Measurements from ENCODE around the gene BIRC5.
"Not testable (repeated sequence)": the region's sequence is repeated elsewhere in the genome, so short reads cannot be mapped to it uniquely, and the experiment has no call there.

Gene BIRC5

GRCh38 chr17:78248051-78248914 lies 34.2 kb downstream of the BIRC5 start:
- DNase-seq (ENCODE audit: low read depth), result no peak

GRCh38 chr17:78249074-78249817 lies 35.2 kb downstream of the BIRC5 start:
- Histone ChIP-seq H3K4me3 (ENCODE audit: low read length) (no peak overlapping the region), H3K9ac (ENCODE audit: low read length) (no peak overlapping the region), H3K27me3 (replicated peaks; ENCODE audit: control insufficient read depth, insufficient read depth, low read length) (peaks cover 18% of the 10 kb centered on the region), H3K36me3 (ENCODE audit: control insufficient read depth, insufficient read depth, low read length, severe bottlenecking) (no peaks in the 10 kb centered on the region), H3K9me3 (ENCODE audit: control insufficient read depth, low read length) (no peaks in the 10 kb centered on the region), H3K4me1 (ENCODE audit: control insufficient read depth, insufficient read depth, low read length) (peaks cover 5% of the 10 kb centered on the region)
- no peak for DNase-seq (ENCODE audit: low read depth)

More at GRCh38 chr17:78248051-78248914, 34.2 kb downstream of the BIRC5 start:
- H3K4me1 ChIP-seq (ENCODE audit: control insufficient read depth, insufficient read depth, low read length), result peaks cover 1% of the 10 kb centered on the region
- H3K27me3 ChIP-seq (replicated peaks; ENCODE audit: control insufficient read depth, insufficient read depth, low read length), result peaks cover 18% of the 10 kb centered on the region
- no peaks in the 10 kb centered on the region for H3K9me3 ChIP-seq (ENCODE audit: control insufficient read depth, low read length)
- H3K9ac ChIP-seq (ENCODE audit: low read length), result no peak overlapping the region
- H3K36me3 ChIP-seq (ENCODE audit: control insufficient read depth, insufficient read depth, low read length, severe bottlenecking), result no peaks in the 10 kb centered on the region
- H3K4me3 ChIP-seq (ENCODE audit: low read length), result no peak overlapping the region

- H3K4me3 ChIP-seq (ENCODE audit: low read length), result no peak overlapping the region
- H3K4me1 ChIP-seq (ENCODE audit: control insufficient read depth, insufficient read depth, low read length), result peaks cover 5% of the 10 kb centered on the region
- DNase-seq (ENCODE audit: low read depth), result no peak
- no peaks in the 10 kb centered on the region for H3K36me3 ChIP-seq (ENCODE audit: control insufficient read depth, insufficient read depth, low read length, severe bottlenecking)
- no peaks in the 10 kb centered on the region for H3K9me3 ChIP-seq (ENCODE audit: control insufficient read depth, low read length)
- peaks cover 18% of the 10 kb centered on the region for H3K27me3 ChIP-seq (replicated peaks; ENCODE audit: control insufficient read depth, insufficient read depth, low read length)
- no peak overlapping the region for H3K9ac ChIP-seq (ENCODE audit: low read length)
These were observed 36.1 kb downstream of the BIRC5 start for GRCh38 chr17:78249818-78250806.

GRCh38 chr17:78250891-78251772 lies 37.1 kb downstream of the BIRC5 start:
- Histone ChIP-seq H3K4me1 (ENCODE audit: control insufficient read depth, insufficient read depth, low read length) (peaks cover 5% of the 10 kb centered on the region), H3K36me3 (ENCODE audit: control insufficient read depth, insufficient read depth, low read length, severe bottlenecking) (no peaks in the 10 kb centered on the region), H3K9ac (ENCODE audit: low read length) (peak overlapping the region; percentile 20), H3K4me3 (ENCODE audit: low read length) (no peak overlapping the region), H3K27me3 (replicated peaks; ENCODE audit: control insufficient read depth, insufficient read depth, low read length) (peaks cover 18% of the 10 kb centered on the region), H3K9me3 (ENCODE audit: control insufficient read depth, low read length) (no peaks in the 10 kb centered on the region)
- peak; percentile 92 for DNase-seq (ENCODE audit: low read depth)

GRCh38 chr17:78251773-78252103 lies 37.7 kb downstream of the BIRC5 start:
- no peak for DNase-seq (ENCODE audit: low read depth)
- H3K9ac ChIP-seq (ENCODE audit: low read length), result no peak overlapping the region
- peaks cover 18% of the 10 kb centered on the region for H3K27me3 ChIP-seq (replicated peaks; ENCODE audit: control insufficient read depth, insufficient read depth, low read length)
- H3K4me1 ChIP-seq (ENCODE audit: control insufficient read depth, insufficient read depth, low read length), result peaks cover 5% of the 10 kb centered on the region
- no peaks in the 10 kb centered on the region for H3K9me3 ChIP-seq (ENCODE audit: control insufficient read depth, low read length)
- no peak overlapping the region for H3K4me3 ChIP-seq (ENCODE audit: low read length)
- H3K36me3 ChIP-seq (ENCODE audit: control insufficient read depth, insufficient read depth, low read length, severe bottlenecking), result no peaks in the 10 kb centered on the region

GRCh38 chr17:78252111-78252634 lies 38.1 kb downstream of the BIRC5 start:
- Histone ChIP-seq H3K9ac (ENCODE audit: low read length) (no peak overlapping the region), H3K27me3 (replicated peaks; ENCODE audit: control insufficient read depth, insufficient read depth, low read length) (peaks cover 20% of the 10 kb centered on the region), H3K36me3 (ENCODE audit: control insufficient read depth, insufficient read depth, low read length, severe bottlenecking) (no peaks in the 10 kb centered on the region), H3K9me3 (ENCODE audit: control insufficient read depth, low read length) (no peaks in the 10 kb centered on the region), H3K4me3 (ENCODE audit: low read length) (no peak overlapping the region), H3K4me1 (ENCODE audit: control insufficient read depth, insufficient read depth, low read length) (peaks cover 5% of the 10 kb centered on the region)
- DNase-seq (ENCODE audit: low read depth), result no peak

- H3K9me3 ChIP-seq (ENCODE audit: control insufficient read depth, low read length), result no peaks in the 10 kb centered on the region
- no peaks in the 10 kb centered on the region for H3K36me3 ChIP-seq (ENCODE audit: control insufficient read depth, insufficient read depth, low read length, severe bottlenecking)
- no peak overlapping the region for H3K4me3 ChIP-seq (ENCODE audit: low read length)
- H3K27me3 ChIP-seq (replicated peaks; ENCODE audit: control insufficient read depth, insufficient read depth, low read length), result peaks cover 21% of the 10 kb centered on the region
- DNase-seq (ENCODE audit: low read depth), result no peak
- H3K4me1 ChIP-seq (ENCODE audit: control insufficient read depth, insufficient read depth, low read length), result peaks cover 11% of the 10 kb centered on the region
- H3K9ac ChIP-seq (ENCODE audit: low read length), result no peak overlapping the region
These were observed 38.9 kb downstream of the BIRC5 start for GRCh38 chr17:78252701-78253635.

- Histone ChIP-seq H3K27me3 (replicated peaks; ENCODE audit: control insufficient read depth, insufficient read depth, low read length) (peaks cover 25% of the 10 kb centered on the region), H3K4me1 (ENCODE audit: control insufficient read depth, insufficient read depth, low read length) (peaks cover 16% of the 10 kb centered on the region), H3K9ac (ENCODE audit: low read length) (peak overlapping the region; percentile 97), H3K4me3 (ENCODE audit: low read length) (peak overlapping the region; percentile 88)
- DNase-seq (ENCODE audit: low read depth); H3K9me3 ChIP-seq (ENCODE audit: control insufficient read depth, low read length); H3K36me3 ChIP-seq (ENCODE audit: control insufficient read depth, insufficient read depth, low read length, severe bottlenecking): not testable (repeated sequence)
These were observed 39.5 kb downstream of the BIRC5 start for GRCh38 chr17:78253636-78253945.

- DNase-seq (ENCODE audit: low read depth), result peak; percentile 94
- Histone ChIP-seq H3K4me1 (ENCODE audit: control insufficient read depth, insufficient read depth, low read length) (peaks cover 16% of the 10 kb centered on the region), H3K36me3 (ENCODE audit: control insufficient read depth, insufficient read depth, low read length, severe bottlenecking) (no peaks in the 10 kb centered on the region), H3K9ac (ENCODE audit: low read length) (peak overlapping the region; percentile 97), H3K27me3 (replicated peaks; ENCODE audit: control insufficient read depth, insufficient read depth, low read length) (peaks cover 20% of the 10 kb centered on the region), H3K9me3 (ENCODE audit: control insufficient read depth, low read length) (no peaks in the 10 kb centered on the region), H3K4me3 (ENCODE audit: low read length) (peak overlapping the region; percentile 88)
These were observed 40.1 kb downstream of the BIRC5 start for GRCh38 chr17:78253946-78254672.

Data from adipocyte (in vitro differentiated cells).